ENCODE data around the gene PRKAA2.
"Not testable (repeated sequence)": the region's sequence is repeated elsewhere in the genome, so short reads cannot be mapped to it uniquely, and the experiment has no call there.

PRKAA2 gene

GRCh38 chr1:56644919-56645676, at the start of gene PRKAA2:
Gene PRKAA2 (plus strand): TSS chr1:56645314. CDS start chr1:56645388, 74 bp downstream.
- no peak for DNase-seq

GRCh38 chr1:56595397-56596191, 49.5 kb upstream of the PRKAA2 start:
- not testable (repeated sequence) for DNase-seq

DNA sequence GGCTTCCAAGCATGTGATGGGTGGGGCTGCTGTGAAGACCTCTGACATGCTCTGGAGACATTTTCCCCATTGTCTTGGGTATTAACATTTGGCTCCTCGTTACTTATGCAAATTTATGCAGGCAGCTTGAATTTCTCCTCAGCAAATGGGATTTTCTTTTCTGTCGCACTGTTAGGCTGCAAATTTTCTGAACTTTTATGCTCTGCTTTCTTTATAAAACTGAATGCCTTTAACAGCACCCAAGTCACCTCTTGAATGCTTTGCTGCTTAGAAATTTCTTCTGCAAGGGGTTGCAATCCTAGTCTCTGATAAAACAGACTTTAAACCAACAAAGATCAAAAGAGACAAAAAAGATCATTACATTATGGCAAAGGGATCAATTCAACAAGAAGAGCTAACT, 35.0 kb upstream of the PRKAA2 start:
- not testable (repeated sequence) for DNase-seq

DNA sequence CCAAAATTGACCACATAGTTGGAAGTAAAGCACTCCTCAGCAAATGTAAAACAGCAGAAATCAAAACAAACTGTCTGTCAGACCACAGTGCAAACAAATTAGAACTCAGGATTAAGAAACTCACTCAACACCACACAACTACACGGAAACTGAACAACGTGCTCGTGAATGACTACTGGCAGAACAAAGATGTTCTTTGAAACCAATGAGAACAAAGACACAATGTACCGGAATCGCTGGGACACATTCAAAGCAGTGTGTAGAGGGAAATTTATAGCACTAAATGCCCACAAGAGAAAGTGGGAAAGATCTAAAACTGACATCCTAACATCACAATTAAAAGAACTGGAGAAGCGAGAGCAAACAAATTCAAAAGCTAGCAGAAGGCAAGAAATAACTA, 34.3 kb upstream of the PRKAA2 start:
- DNase-seq = not testable (repeated sequence)

- no peak for DNase-seq
Observed at GRCh38 chr1:56617141-56617540, 28.0 kb upstream of the PRKAA2 start.

DNA sequence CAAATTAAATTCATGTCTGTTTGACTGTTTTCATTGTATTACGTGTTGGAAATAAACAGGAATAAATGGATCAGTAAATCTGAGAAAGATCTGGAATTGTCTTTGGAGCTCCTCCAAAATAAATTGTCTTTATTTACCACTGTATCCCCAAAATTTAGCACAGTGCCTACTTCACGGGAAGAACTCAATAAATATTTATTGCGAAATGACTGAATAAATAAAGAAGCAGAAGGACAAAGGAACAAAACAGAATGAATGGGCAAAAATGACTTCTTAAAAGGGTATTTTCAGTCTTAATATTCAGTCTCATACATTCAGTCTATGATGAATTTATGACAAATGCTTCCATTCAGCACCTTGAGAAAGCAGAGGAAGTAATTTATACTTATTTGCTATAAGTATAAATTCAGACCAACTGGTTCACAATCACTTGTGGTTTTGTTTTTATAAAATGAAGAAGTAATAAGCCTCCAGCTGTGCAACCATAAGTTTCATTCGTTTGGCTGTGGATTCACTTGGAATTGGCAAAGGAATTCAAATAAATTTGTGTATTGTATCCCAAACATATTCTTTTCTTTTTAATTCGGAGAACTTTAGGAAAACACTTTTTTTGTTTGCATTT, 19.2 kb upstream of the PRKAA2 start:
- no peak for DNase-seq

DNA sequence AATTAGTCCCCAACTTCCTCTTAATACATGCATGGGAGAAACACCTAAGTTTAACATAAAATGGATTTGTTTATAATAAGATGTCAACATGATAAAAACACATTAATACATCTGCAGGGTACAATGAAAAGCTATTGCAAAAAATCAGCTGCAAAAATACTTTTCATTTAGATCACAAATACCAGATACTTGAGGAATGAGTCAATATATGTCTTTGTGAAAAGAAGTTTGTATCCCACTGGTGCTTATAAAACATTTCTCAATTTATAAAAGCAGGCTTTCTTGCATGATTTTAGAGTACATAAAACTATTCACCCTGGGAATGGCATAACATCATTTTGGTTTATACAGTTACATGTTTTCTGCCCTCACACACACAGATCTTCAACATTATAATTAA, 18.6 kb upstream of the PRKAA2 start:
- DNase-seq = no peak

GRCh38 chr1:56627019-56627635, 18.0 kb upstream of the PRKAA2 start:
- DNase-seq = no peak

DNA sequence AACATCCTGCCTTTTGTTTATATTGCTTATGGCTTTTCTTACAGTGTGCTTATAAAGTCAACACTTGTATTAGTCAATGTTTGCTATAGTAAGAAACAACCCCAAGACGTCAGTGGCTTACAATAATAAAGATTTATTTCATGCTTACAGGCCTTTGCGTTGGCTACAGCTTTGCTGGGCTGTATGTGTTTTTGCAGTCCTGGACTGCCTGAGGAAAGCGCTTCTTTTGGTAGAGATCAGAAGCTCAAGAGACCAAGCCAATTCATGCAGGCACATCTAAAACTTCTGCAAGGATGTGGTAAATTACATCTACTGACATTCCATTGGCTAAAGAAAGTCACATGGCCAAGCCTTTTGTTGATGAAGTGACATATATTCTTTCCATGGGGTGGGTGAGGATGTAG, 17.5 kb upstream of the PRKAA2 start:
- no peak for DNase-seq

- DNase-seq = no peak
Observed at GRCh38 chr1:56630786-56631185, 14.3 kb upstream of the PRKAA2 start.

DNA sequence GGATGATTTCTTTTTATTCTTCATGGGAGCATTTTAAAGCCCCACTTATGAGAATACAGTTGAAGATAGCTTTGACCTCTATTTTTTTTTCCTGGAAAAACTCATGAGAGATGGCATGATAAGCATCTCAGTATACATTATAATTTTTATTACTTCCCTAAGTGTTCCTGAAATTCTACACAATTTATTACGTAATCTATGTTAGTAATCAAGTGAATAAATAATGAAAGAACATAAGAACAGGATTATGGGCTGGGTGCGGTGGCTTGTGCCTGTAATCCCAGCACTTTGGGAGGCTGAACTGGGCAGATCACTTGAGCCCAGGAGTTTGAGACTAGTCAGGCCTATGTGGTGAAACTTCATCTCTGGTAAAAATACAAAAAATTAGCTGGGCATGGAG, 13.2 kb upstream of the PRKAA2 start:
- no peak for DNase-seq

GRCh38 chr1:56634981-56635380, 10.1 kb upstream of the PRKAA2 start:
- DNase-seq = no peak

GRCh38 chr1:56638248-56638647, 6.9 kb upstream of the PRKAA2 start:
- DNase-seq = no peak

- DNase-seq = no peak
Observed at GRCh38 chr1:56639211-56639610, 5.9 kb upstream of the PRKAA2 start.

GRCh38 chr1:56643661-56644060, 1.5 kb upstream of the PRKAA2 start:
- no peak for DNase-seq

GRCh38 chr1:56644064-56644918, 823 bp upstream of the PRKAA2 start:
- DNase-seq = no peak

- DNase-seq = no peak
Observed at GRCh38 chr1:56645677-56646305, 677 bp downstream of the PRKAA2 start.

- DNase-seq = no peak
Observed at GRCh38 chr1:56646611-56647010, 1.5 kb downstream of the PRKAA2 start.

- DNase-seq = no peak
Observed at GRCh38 chr1:56647106-56647505, 2.0 kb downstream of the PRKAA2 start.

DNA sequence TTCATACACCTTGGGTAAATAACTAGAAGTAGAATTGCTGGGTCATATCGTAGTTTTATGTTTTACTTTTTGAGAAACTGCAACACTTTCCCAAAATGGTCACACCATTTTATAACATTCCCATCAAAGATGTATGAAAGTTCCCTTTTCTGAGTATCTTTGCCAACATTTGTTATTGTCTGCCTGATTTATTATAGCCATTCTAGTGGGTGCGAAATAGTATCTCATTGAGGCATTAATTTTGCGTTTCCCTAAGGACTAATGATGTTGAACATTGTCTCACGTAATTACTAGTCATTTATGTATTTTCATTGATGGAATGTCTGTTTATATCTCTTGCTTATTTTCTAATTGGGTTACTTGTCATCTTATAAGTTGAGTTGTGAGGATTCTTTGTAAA, 3.4 kb downstream of the PRKAA2 start:
- no peak for DNase-seq

DNA sequence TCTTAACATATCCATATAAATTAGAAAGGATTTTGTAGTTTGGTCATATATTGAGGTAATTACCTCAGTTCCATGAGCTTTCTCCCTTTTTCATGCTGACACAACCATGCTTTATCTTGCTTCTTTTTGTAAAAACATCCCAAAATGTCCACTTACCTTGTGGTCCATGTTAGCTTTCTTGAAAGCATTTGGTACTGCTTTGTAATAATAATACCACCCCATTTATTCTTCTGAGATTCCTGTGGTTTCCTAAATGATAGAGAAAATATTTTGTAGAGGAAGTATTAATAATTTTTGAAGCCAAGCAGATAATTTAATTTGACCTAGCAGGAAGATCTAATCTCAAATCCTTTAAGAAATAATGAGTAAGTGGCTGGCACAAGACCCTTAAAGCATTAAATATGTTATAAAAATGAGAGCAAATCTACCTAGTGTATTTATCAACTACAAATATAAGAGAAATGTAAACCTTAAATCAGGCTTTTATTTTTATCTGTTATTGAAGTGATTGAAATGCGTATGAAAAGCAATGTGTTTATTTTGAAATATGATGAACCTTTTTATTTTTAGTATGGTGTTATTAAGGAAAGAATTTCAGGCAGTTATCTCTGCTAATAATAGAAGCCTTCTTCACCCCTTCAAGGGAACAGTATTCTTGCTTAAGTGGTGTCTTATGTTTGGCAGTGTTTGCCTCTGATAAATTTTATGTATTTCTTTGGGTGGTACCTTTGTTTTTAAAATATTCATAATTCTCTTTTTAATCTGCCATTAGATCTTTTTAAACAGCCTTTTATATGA, 9.2 kb downstream of the PRKAA2 start:
- DNase-seq = no peak

All from stimulated activated CD4-positive, alpha-beta T cell treated with anti-CD3 and anti-CD28 coated beads, Interleukin-4, amount 100 ng/mL, for 4 hours (primary cell).